Measurements from ENCODE around the gene ANKRD12.

Gene ANKRD12

GRCh38 chr18:9322744-9323143, 186.2 kb downstream of the ANKRD12 start:
- no peaks in the 10 kb centered on the region for H3K4me1 Mint-ChIP-seq
- peaks cover 17% of the 10 kb centered on the region for H3K36me3 Mint-ChIP-seq (ENCODE audit: low read depth)
- no peak overlapping the region for H3K4me3 Mint-ChIP-seq
- peaks cover 9% of the 10 kb centered on the region for H3K9me3 Mint-ChIP-seq
- H3K27ac Mint-ChIP-seq: no peak overlapping the region
- DNase-seq: no peak
- no peak for TF ChIP-seq CTCF (IDR thresholded peaks at IDR 0.05)
- H3K27me3 Mint-ChIP-seq (ENCODE audit: low read depth, poor library complexity): no peaks in the 10 kb centered on the region

GRCh38 chr18:9323750-9324445, 187.3 kb downstream of the ANKRD12 start:
- Mint-ChIP-seq H3K27ac (no peak overlapping the region), H3K4me3 (no peak overlapping the region), H3K9me3 (peaks cover 16% of the 10 kb centered on the region), H3K27me3 (ENCODE audit: low read depth, poor library complexity) (no peaks in the 10 kb centered on the region), H3K36me3 (ENCODE audit: low read depth) (peaks cover 24% of the 10 kb centered on the region), H3K4me1 (no peaks in the 10 kb centered on the region)
- no peak for DNase-seq
- TF ChIP-seq CTCF (IDR thresholded peaks at IDR 0.05): no peak

- TF ChIP-seq CTCF (IDR thresholded peaks at IDR 0.05): no peak
- DNase-seq: no peak
- Mint-ChIP-seq H3K27ac (no peak overlapping the region), H3K4me1 (no peaks in the 10 kb centered on the region), H3K4me3 (no peak overlapping the region), H3K27me3 (ENCODE audit: low read depth, poor library complexity) (no peaks in the 10 kb centered on the region), H3K9me3 (peaks cover 30% of the 10 kb centered on the region), H3K36me3 (ENCODE audit: low read depth) (peaks cover 25% of the 10 kb centered on the region)
Observed at GRCh38 chr18:9325716-9326115, 189.1 kb downstream of the ANKRD12 start.

GRCh38 chr18:9328776-9329175, 192.2 kb downstream of the ANKRD12 start:
- Mint-ChIP-seq H3K27me3 (ENCODE audit: low read depth, poor library complexity) (no peaks in the 10 kb centered on the region), H3K4me3 (no peak overlapping the region), H3K4me1 (peaks cover 2% of the 10 kb centered on the region), H3K9me3 (peaks cover 48% of the 10 kb centered on the region), H3K27ac (no peak overlapping the region), H3K36me3 (ENCODE audit: low read depth) (peaks cover 25% of the 10 kb centered on the region)
- no peak for TF ChIP-seq CTCF (IDR thresholded peaks at IDR 0.05)
- no peak for DNase-seq

- H3K36me3 Mint-ChIP-seq (ENCODE audit: low read depth): peaks cover 27% of the 10 kb centered on the region
- H3K9me3 Mint-ChIP-seq: peaks cover 51% of the 10 kb centered on the region
- DNase-seq: no peak
- no peak for TF ChIP-seq CTCF (IDR thresholded peaks at IDR 0.05)
- H3K4me1 Mint-ChIP-seq: peaks cover 5% of the 10 kb centered on the region
- H3K27me3 Mint-ChIP-seq (ENCODE audit: low read depth, poor library complexity): no peaks in the 10 kb centered on the region
- no peak overlapping the region for H3K4me3 Mint-ChIP-seq
- no peak overlapping the region for H3K27ac Mint-ChIP-seq
Observed at GRCh38 chr18:9329471-9329870, 192.9 kb downstream of the ANKRD12 start.

- H3K4me3 Mint-ChIP-seq: no peak overlapping the region
- peaks cover 27% of the 10 kb centered on the region for H3K36me3 Mint-ChIP-seq (ENCODE audit: low read depth)
- H3K27ac Mint-ChIP-seq: no peak overlapping the region
- peaks cover 8% of the 10 kb centered on the region for H3K4me1 Mint-ChIP-seq
- TF ChIP-seq CTCF (IDR thresholded peaks at IDR 0.05): no peak
- H3K9me3 Mint-ChIP-seq: peaks cover 51% of the 10 kb centered on the region
- no peak for DNase-seq
- H3K27me3 Mint-ChIP-seq (ENCODE audit: low read depth, poor library complexity): no peaks in the 10 kb centered on the region
Observed at GRCh38 chr18:9330419-9330818, 193.8 kb downstream of the ANKRD12 start.
